Stimulated activated memory B cell treated with anti-CD40 and anti-IgM and Interleukin-4, amounts not matched to agents 10 μg/mL and 1 μg/mL and 100 μg/mL, for 72 hours (primary cell): ENCODE data around the gene HOXA7.
A peak's percentile ranks its signal among the peaks of the same experiment; 100 is the strongest.

ENCODE experiments used
- ATAC-seq: fragments of 150-1000 bp; cut with Tn5 transposase; 2 replicates; pipeline ENCODE4 v1.10.0; 2021
- H3K27ac Mint-ChIP-seq: one replicate; pipeline ENCODE4 v1.8.0; 2022; ENCODE audit warnings: mild to moderate bottlenecking, mixed read lengths
- H3K27me3 Mint-ChIP-seq: one replicate; pipeline ENCODE4 v1.8.0; 2022; ENCODE audit warnings: mixed read lengths
- H3K36me3 Mint-ChIP-seq: one replicate; pipeline ENCODE4 v1.8.0; 2022; ENCODE audit warnings: mixed read lengths
- H3K4me1 Mint-ChIP-seq: one replicate; pipeline ENCODE4 v1.8.0; 2022; ENCODE audit warnings: mixed read lengths
- H3K4me3 Mint-ChIP-seq: one replicate; pipeline ENCODE4 v1.8.0; 2022; ENCODE audit warnings: mild to moderate bottlenecking, moderate library complexity, mixed read lengths
- H3K9me3 Mint-ChIP-seq: one replicate; pipeline ENCODE4 v1.8.0; 2022; ENCODE audit warnings: mixed read lengths

Gene HOXA7

GRCh38 chr7:27123477-27124053, 32.9 kb downstream of the HOXA7 start:
- Mint-ChIP-seq H3K4me3 (no peak overlapping the region), H3K4me1 (no peaks in the 10 kb centered on the region), H3K27ac (no peak overlapping the region), H3K36me3 (no peaks in the 10 kb centered on the region), H3K27me3 (peaks cover 48% of the 10 kb centered on the region), H3K9me3 (no peaks in the 10 kb centered on the region)
- peak; percentile 27 for ATAC-seq

- H3K4me1 Mint-ChIP-seq, result no peaks in the 10 kb centered on the region
Measured at GRCh38 chr7:27123007-27123476, 33.4 kb downstream of the HOXA7 start.

GRCh38 chr7:27122077-27122910, 34.2 kb downstream of the HOXA7 start:
- Mint-ChIP-seq H3K27ac (no peak overlapping the region), H3K36me3 (no peaks in the 10 kb centered on the region), H3K9me3 (no peaks in the 10 kb centered on the region), H3K4me1 (no peaks in the 10 kb centered on the region), H3K27me3 (peaks cover 45% of the 10 kb centered on the region), H3K4me3 (no peak overlapping the region)
- no peak for ATAC-seq

More at GRCh38 chr7:27123007-27123476, 33.4 kb downstream of the HOXA7 start:
- no peak overlapping the region for H3K27ac Mint-ChIP-seq
- H3K27me3 Mint-ChIP-seq, result peaks cover 45% of the 10 kb centered on the region
- ATAC-seq, result no peak
- no peak overlapping the region for H3K4me3 Mint-ChIP-seq
- no peaks in the 10 kb centered on the region for H3K9me3 Mint-ChIP-seq
- H3K36me3 Mint-ChIP-seq, result no peaks in the 10 kb centered on the region

GRCh38 chr7:27121684-27122076, 34.8 kb downstream of the HOXA7 start:
- Mint-ChIP-seq H3K9me3 (no peaks in the 10 kb centered on the region), H3K27me3 (peaks cover 43% of the 10 kb centered on the region), H3K36me3 (no peaks in the 10 kb centered on the region), H3K4me3 (no peak overlapping the region), H3K4me1 (no peaks in the 10 kb centered on the region), H3K27ac (no peak overlapping the region)
- no peak for ATAC-seq

- H3K36me3 Mint-ChIP-seq, result no peaks in the 10 kb centered on the region
- peaks cover 26% of the 10 kb centered on the region for H3K27me3 Mint-ChIP-seq
- H3K4me3 Mint-ChIP-seq, result no peak overlapping the region
- no peak for ATAC-seq
- no peak overlapping the region for H3K27ac Mint-ChIP-seq
- no peaks in the 10 kb centered on the region for H3K4me1 Mint-ChIP-seq
- H3K9me3 Mint-ChIP-seq, result no peaks in the 10 kb centered on the region
Measured at GRCh38 chr7:27119412-27119911, 37.0 kb downstream of the HOXA7 start.

GRCh38 chr7:27118580-27118979, 37.9 kb downstream of the HOXA7 start:
- ATAC-seq, result no peak
- Mint-ChIP-seq H3K9me3 (no peaks in the 10 kb centered on the region), H3K4me1 (no peaks in the 10 kb centered on the region), H3K27me3 (peaks cover 17% of the 10 kb centered on the region), H3K36me3 (no peaks in the 10 kb centered on the region), H3K4me3 (no peak overlapping the region), H3K27ac (no peak overlapping the region)

GRCh38 chr7:27117887-27118491, 38.5 kb downstream of the HOXA7 start:
- no peak overlapping the region for H3K27ac Mint-ChIP-seq
- H3K9me3 Mint-ChIP-seq, result no peaks in the 10 kb centered on the region
- ATAC-seq, result no peak
- no peak overlapping the region for H3K4me3 Mint-ChIP-seq
- H3K27me3 Mint-ChIP-seq, result peaks cover 14% of the 10 kb centered on the region
- no peaks in the 10 kb centered on the region for H3K4me1 Mint-ChIP-seq
- no peaks in the 10 kb centered on the region for H3K36me3 Mint-ChIP-seq

GRCh38 chr7:27116962-27117886, 39.3 kb downstream of the HOXA7 start:
- H3K27ac Mint-ChIP-seq, result no peak overlapping the region
- H3K9me3 Mint-ChIP-seq, result no peaks in the 10 kb centered on the region
- peaks cover 14% of the 10 kb centered on the region for H3K27me3 Mint-ChIP-seq
- no peaks in the 10 kb centered on the region for H3K4me1 Mint-ChIP-seq
- no peak for ATAC-seq
- H3K4me3 Mint-ChIP-seq, result no peak overlapping the region
- H3K36me3 Mint-ChIP-seq, result no peaks in the 10 kb centered on the region

- H3K27me3 Mint-ChIP-seq, result peaks cover 14% of the 10 kb centered on the region
- no peak overlapping the region for H3K4me3 Mint-ChIP-seq
- no peak overlapping the region for H3K27ac Mint-ChIP-seq
Measured at GRCh38 chr7:27116031-27116961, 40.2 kb downstream of the HOXA7 start.

GRCh38 chr7:27115221-27116026, 41.1 kb downstream of the HOXA7 start:
- H3K36me3 Mint-ChIP-seq, result no peaks in the 10 kb centered on the region

More at GRCh38 chr7:27116031-27116961, 40.2 kb downstream of the HOXA7 start:
- Mint-ChIP-seq H3K36me3 (no peaks in the 10 kb centered on the region), H3K4me1 (no peaks in the 10 kb centered on the region), H3K9me3 (no peaks in the 10 kb centered on the region)
- ATAC-seq, result no peak

GRCh38 chr7:27114881-27115220, 41.6 kb downstream of the HOXA7 start:
- peaks cover 14% of the 10 kb centered on the region for H3K27me3 Mint-ChIP-seq
- no peak overlapping the region for H3K4me3 Mint-ChIP-seq
- ATAC-seq, result no peak
- no peaks in the 10 kb centered on the region for H3K36me3 Mint-ChIP-seq
- no peak overlapping the region for H3K27ac Mint-ChIP-seq
- H3K4me1 Mint-ChIP-seq, result no peaks in the 10 kb centered on the region
- H3K9me3 Mint-ChIP-seq, result no peaks in the 10 kb centered on the region

More at GRCh38 chr7:27115221-27116026, 41.1 kb downstream of the HOXA7 start:
- Mint-ChIP-seq H3K27me3 (peaks cover 14% of the 10 kb centered on the region), H3K4me1 (no peaks in the 10 kb centered on the region), H3K4me3 (no peak overlapping the region), H3K27ac (no peak overlapping the region), H3K9me3 (no peaks in the 10 kb centered on the region)
- ATAC-seq, result no peak

- no peaks in the 10 kb centered on the region for H3K9me3 Mint-ChIP-seq
- no peaks in the 10 kb centered on the region for H3K4me1 Mint-ChIP-seq
- H3K27me3 Mint-ChIP-seq, result peaks cover 14% of the 10 kb centered on the region
- H3K4me3 Mint-ChIP-seq, result no peak overlapping the region
- H3K27ac Mint-ChIP-seq, result no peak overlapping the region
- peak; percentile 21 for ATAC-seq
- no peaks in the 10 kb centered on the region for H3K36me3 Mint-ChIP-seq
Measured at GRCh38 chr7:27113991-27114769, 42.3 kb downstream of the HOXA7 start.
